IPS-11a (cell line): ENCODE data around the gene PRRT4.

ENCODE experiments used
- H3K4me3 ChIP-seq: one replicate; pipeline ENCODE4 v1.5.1; 2013; ENCODE audit warnings: low read depth, low read length, control low read depth

Gene PRRT4

DNA sequence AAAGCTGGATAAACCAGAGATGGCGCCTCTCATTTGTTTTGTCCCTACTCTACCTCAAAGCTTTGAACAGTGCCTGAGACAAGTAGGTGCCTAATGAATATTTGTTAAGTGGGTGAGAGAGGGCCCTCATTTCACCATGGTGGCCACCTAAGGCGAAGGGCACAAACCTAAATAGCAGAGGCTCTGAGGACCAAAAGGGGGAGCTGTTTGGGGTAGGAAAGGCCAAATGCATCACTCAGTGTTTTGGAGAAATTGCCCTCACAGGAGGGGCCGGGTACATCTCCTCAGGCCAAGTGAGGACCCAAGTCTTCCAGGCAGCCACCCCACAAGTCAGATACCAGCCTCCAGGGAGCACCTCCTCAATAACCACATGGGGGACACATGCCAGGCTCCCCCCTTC, 34.3 kb upstream of the PRRT4 start:
- H3K4me3 ChIP-seq = no peak overlapping the region

GRCh38 chr7:128394904-128395496, 33.5 kb upstream of the PRRT4 start:
- H3K4me3 ChIP-seq = no peak overlapping the region

DNA sequence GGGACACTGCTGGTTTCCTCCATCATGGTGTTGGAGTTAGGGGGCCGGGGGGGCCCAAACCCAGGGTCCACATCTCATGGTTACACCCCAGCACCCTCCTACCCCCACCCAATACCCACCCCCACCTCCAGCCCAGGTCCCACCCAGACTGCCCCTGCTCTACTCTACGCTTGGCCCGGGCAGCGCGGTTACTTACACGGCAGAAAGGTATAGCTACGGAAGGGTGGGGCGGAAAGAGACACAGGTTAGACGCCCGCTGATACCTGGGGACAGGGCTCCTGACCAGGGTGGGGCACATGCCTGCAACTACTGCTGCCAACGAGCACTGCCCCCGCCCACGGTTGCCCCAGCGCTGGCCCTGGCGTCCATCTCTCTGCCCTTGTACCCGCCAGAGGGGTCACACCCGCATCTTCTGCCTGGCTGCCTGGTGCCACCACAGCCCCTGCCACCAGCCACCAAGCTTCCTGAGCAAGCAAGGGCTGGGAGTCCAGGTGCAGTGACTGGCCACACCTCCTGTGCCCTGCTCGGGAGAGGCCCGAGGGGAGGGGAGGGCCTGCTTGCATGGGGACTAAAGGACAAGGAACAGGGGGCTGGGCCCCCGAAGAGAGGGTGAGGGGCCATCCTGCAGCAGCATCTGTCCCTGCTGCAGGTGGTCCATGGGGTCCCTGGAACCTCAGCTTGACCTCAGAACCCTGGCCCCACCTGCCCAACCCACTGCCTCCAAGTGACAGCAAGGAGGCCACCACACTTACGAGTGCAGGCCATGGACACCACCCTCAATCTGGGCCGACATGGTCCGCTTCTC, 32.2 kb upstream of the PRRT4 start:
- H3K4me3 ChIP-seq = no peak overlapping the region

DNA sequence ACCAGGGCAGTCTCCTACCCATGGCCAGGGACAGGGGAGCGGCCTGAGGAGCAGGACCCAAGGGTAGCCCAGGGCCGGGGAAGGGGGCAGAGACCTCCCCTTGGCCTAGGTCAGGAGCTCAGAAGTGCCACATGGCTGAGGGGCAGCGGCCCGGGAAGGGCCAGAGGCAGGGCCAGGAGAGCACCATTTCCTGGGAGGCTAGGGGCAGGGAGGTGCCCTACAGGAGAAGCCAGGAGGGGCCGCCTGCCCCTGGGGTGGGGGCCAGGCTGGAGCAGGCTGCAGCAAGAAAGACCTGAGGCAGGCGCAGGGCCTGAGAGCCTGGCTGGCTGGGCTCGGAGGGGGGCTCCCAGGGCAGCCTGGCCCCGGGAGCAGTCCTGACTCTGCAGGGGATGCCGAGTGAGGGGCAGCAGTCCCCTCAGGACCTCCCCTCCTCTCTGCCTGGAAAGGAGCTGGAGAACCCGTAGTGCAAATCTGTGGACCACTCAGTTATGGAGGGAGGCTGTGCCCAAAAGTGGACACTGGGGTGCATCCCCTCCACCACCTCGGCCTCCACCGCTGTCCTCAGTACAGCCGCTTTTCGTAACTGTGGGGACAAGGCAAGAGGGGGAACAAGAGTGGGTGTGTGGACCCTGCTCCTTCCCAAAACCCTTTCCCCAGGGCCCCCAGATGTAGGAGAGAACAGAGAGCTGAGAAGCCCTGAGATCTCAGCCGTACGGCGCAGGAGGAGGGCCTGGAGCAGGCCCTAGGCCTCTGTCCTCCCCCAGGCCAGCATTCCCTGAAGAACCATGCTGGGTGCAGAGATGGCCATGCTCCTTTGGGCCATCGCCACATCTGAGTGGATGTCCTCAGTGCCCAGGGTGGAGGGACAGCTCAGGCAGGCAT, 31.2 kb upstream of the PRRT4 start:
- no peak overlapping the region for H3K4me3 ChIP-seq

DNA sequence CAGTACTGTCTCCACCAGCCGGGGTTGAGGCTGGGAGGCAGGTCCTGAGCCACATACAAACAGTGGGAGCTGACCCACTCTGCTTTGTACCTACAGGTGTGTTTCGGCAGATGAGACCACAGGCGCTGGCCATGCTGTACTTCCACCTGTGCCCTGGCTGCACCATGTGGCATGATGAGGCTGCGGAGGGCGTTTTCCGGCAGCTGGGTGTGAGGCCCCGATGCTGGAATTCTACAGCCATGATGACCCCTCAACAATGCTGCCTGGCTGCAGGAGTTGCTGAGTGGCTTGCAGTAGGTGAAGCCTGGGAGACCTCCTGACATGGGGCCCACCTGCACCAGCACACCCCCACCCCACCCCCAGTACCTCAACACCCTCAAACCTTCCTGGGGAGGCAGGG, 30.3 kb upstream of the PRRT4 start:
- H3K4me3 ChIP-seq = no peak overlapping the region

- no peak overlapping the region for H3K4me3 ChIP-seq
These were observed 29.5 kb upstream of the PRRT4 start for GRCh38 chr7:128390871-128391565.

- H3K4me3 ChIP-seq = no peak overlapping the region
These were observed 28.3 kb upstream of the PRRT4 start for GRCh38 chr7:128389618-128390329.

DNA sequence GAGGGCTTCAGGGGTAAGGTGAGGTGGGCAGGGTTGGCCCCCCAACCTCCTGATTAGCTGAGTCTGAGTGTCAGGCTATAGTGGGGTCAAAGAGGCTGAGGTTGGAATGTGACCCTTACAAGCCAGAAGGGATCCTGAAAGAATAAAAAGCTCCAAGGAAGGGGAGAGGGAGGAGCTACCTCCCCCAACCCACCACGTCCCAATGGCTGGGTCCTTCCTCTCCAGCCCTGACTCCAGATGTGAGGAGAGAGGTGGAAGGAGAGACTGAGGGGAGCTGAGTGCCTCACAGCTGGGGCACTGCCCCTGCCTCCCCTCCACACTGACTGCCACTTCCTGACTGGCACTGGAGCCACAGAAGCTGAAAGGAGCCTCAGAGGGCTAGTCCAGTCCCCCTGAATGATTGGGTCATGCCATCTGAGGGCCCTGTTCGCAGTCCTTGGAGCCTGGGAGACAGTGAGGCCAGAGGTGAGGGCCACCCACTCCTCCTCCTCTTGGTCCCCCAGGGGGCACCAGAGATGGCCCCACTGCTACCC, 27.7 kb upstream of the PRRT4 start:
- H3K4me3 ChIP-seq = no peak overlapping the region

GRCh38 chr7:128388145-128388485, 26.6 kb upstream of the PRRT4 start:
- H3K4me3 ChIP-seq = no peak overlapping the region

- no peak overlapping the region for H3K4me3 ChIP-seq
These were observed 26.0 kb upstream of the PRRT4 start for GRCh38 chr7:128387216-128388144.

- H3K4me3 ChIP-seq = no peak overlapping the region
These were observed 24.8 kb upstream of the PRRT4 start for GRCh38 chr7:128385988-128386925.

DNA sequence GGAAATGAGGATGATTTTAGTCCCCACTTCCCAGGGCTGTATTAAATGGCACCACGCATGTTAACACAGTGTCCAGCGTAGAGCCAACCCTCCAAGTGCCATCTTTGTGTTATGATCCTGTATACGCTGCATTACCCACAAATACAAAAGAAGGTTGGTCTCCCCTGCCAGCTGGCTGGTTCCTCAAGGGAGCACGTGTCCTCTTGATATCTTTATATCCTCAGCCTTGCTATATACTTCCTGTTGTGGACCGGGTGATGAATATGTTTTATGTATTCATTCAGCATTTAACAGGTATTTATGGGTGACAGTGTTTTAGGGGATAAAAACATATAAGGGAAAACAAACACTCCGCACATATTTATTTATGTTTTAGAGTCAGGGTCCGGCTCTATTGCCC, 23.2 kb upstream of the PRRT4 start:
- H3K4me3 ChIP-seq = no peak overlapping the region

DNA sequence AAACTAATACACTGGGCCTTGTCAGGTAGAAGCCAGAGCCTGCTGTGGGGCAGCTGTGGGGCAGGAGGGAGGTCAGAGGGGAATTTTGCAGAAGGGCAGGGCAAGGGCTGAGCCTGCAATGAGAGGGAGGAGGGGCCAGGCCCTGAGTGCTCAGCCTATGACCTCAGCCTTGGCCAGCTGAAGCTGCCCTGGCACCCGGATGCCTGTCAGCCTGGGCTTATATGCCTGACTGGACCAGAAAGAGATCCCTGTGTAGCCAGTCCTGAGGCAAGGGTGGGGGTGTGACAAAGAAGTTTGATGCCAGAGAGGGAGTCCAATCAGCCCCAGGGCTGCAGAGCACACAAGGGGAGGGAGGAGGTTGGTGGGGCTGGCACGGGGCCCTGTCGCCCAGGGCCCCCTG, 22.3 kb upstream of the PRRT4 start:
- H3K4me3 ChIP-seq = no peak overlapping the region

- no peak overlapping the region for H3K4me3 ChIP-seq
These were observed 19.8 kb upstream of the PRRT4 start for GRCh38 chr7:128381161-128381821.

DNA sequence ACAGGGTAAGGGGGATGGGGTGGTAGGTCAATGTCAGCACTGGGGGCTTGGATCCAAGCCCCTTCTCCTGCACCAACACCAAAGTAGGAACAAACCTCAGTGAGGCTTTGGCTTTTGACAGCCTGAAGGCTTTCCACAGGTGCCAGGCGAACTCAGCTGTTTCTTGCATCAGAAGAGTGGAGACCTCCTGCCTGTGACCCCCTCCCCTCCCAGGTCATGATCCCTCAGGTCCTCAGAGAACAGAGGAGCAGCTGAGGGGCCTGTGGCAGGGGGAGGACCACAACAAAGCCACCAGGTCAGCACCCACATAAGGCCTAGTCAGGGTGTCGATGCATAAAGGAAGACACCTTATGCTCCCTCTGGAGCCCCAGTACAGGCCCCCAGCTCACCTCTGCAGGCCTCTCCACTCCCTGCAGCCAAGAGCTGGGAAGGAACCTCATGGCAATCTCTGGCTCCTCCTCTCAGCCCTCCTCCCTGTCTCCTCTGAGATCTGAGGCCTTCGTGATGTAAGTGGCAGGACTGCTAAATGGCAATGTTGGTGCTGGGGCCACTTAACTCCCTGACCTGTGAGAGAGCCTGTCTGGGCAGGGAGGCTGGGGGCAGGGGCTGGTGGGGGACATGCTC, 19.1 kb upstream of the PRRT4 start:
- no peak overlapping the region for H3K4me3 ChIP-seq

DNA sequence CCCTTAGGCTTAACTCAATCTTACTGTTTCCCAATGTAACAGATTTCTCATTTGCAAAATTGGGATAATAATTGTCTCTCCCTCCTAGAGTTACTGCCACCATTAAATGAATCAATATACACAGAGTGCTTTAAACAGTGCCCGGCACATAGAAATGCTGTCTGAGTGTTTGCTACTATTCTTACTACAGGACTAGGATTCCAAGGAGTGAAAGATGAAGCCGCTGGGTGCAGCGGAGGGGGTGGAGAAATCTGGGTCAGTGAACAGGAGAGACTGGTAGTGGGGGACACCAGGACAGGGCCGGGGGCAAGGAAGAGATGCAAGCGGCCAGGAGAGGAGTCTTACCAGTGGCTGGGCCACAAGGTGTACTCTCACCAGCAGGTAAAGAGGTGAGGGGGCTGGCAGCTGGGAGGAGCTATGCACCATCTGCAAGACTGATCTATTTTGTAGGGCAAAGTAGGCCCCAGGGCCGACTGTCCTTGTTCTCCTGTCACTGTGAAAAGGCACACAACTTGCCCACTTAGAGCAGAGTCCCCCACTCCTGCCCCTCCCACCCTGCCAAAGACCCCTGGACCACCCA, 18.5 kb upstream of the PRRT4 start:
- no peak overlapping the region for H3K4me3 ChIP-seq

DNA sequence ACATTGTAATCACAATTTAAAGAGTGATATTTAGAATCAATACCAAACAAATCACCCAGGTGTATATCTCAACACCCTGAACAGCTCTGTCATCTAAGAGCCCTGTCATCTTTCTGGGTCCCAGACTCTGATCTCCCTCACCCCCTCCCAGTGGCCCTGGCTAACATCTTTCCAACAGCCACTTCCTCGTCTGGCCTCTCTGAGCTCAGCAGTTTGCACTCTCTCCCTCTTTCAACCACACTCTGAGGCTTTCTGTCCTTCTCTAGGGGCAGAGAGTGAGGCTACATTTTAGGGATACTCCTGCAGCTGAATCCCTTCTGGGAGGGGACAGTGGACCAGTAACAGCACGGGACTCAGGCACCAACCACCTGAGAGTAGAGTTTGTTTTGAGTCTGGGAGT, 17.1 kb upstream of the PRRT4 start:
- H3K4me3 ChIP-seq = no peak overlapping the region
